ENCODE results near the gene PCMT1. TPM values are rescaled to one million over a fixed set of nuclear protein-coding genes. Genes with fewer than 3 reads are reported as not detected.

PCMT1 gene
- total and polyA plus RNA-seq, 2 of the 13 experiments (the other 11 are each of a cell fraction or from before 2014, with no cell fraction given), result 112 to 169 TPM

DNA sequence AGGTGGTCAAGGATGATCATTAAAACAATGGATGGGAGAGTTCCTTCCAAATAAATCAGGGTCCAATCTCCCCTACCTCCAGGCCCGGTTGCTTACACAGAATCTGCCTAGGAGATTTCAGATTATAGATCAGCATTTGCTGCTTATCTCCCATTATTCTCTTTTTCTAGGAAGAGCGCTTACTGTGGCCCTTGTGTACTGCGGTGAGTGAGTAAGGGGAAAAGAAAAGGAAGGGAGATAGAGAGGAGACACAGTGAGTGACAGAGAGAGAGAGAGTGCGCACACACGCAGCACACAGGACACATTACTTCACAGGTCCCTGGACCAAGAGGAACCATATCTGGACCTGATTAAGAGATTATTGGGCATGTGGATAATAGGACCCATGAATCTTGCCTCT is 37.8 kb upstream of the PCMT1 start:
- H3K4me1 ChIP-seq (ENCODE audit: insufficient read depth, low read length), result peaks cover 51% of the 10 kb centered on the region
- no peak overlapping the region for H3K4me2 ChIP-seq (ENCODE audit: low read depth, low read length)
- no peak overlapping the region for H2AFZ ChIP-seq (ENCODE audit: low read length)
- H3K36me3 ChIP-seq (replicated peaks in 1 of 2; ENCODE audit: control insufficient read depth in 1 of 2, insufficient read depth in 2 of 2, low read length in 2 of 2), result peaks cover 0 to 4% of the 10 kb centered on the region in 2 experiments; a peak in 3 of 5 replicates
- H3K9me3 ChIP-seq (ENCODE audit: low read length), result no peaks in the 10 kb centered on the region
- H3K79me2 ChIP-seq (ENCODE audit: insufficient read depth, low read length), result peaks cover 92% of the 10 kb centered on the region
- in situ Hi-C loops (cut with HindIII; ENCODE audit: extremely low pct_ligation_motif_present, low pct_unique_long_range_greater_than_20kb) (loop anchor here (10.0 kb wide), 1 partner anchor 147 kb away; the partner anchor contains the start of gene GINM1), intact Hi-C loops (cut with micrococcal nuclease; ENCODE audit: unreplicated experiment) (no loop called here)
- no peak overlapping the region for H3K9ac ChIP-seq (ENCODE audit: insufficient read depth, low read depth, low read length)
- H3K27ac ChIP-seq (ENCODE audit: extremely low read length, insufficient read depth, low read length), result no peak overlapping the region
- FAIRE-seq (no peak), DNase-seq (ENCODE audit: low spot score) (no peak), ATAC-seq (no peak)
- no TSS peak for BruUV-seq (replicated peaks)
- WGBS (ENCODE audit: low lambda C conversion rate), result 94% methylated on average over 5 of the region's 5 CpGs
- H4K20me1 ChIP-seq (ENCODE audit: insufficient read depth, low read length), result peaks cover 47% of the 10 kb centered on the region
- H3K4me3 ChIP-seq (replicated peaks in 1 of 3; ENCODE audit: insufficient read depth in 1 of 3, low read depth in 2 of 3, low read length in 3 of 3), result no peak overlapping the region
- CTCF ChIA-PET (ENCODE audit: low intra/inter-chr PET ratio, low total read pairs), result no interaction called here
- POLR2A ChIA-PET, result no interaction called here
- no peaks in the 10 kb centered on the region for H3K27me3 ChIP-seq (ENCODE audit: control insufficient read depth in 1 of 2, insufficient read depth in 2 of 2, low read length in 2 of 2)
- TF ChIP-seq, protein P1, sequence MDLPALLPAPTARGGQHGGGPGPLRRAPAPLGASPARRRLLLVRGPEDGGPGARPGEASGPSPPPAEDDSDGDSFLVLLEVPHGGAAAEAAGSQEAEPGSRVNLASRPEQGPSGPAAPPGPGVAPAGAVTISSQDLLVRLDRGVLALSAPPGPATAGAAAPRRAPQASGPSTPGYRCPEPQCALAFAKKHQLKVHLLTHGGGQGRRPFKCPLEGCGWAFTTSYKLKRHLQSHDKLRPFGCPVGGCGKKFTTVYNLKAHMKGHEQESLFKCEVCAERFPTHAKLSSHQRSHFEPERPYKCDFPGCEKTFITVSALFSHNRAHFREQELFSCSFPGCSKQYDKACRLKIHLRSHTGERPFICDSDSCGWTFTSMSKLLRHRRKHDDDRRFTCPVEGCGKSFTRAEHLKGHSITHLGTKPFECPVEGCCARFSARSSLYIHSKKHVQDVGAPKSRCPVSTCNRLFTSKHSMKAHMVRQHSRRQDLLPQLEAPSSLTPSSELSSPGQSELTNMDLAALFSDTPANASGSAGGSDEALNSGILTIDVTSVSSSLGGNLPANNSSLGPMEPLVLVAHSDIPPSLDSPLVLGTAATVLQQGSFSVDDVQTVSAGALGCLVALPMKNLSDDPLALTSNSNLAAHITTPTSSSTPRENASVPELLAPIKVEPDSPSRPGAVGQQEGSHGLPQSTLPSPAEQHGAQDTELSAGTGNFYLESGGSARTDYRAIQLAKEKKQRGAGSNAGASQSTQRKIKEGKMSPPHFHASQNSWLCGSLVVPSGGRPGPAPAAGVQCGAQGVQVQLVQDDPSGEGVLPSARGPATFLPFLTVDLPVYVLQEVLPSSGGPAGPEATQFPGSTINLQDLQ (CRISPR knock-in tag; IDR thresholded peaks at IDR 0.05), result no peak
- TF ChIP-seq RBFOX2 (IDR thresholded peaks at IDR 0.05; ENCODE audit: low read depth, low read length) (0 out of 2 replicates have a peak, but pooled peaks have one; percentile 1), ATRX (CRISPR knock-in tag; IDR thresholded peaks at IDR 0.05; ENCODE audit: borderline replicate concordance) (no peak), ZNF556 (CRISPR knock-in tag; IDR thresholded peaks at IDR 0.05; ENCODE audit: borderline replicate concordance) (no peak), FOXK2 (IDR thresholded peaks at IDR 0.05) (0 out of 2 replicates have a peak, but pooled peaks have one; percentile 10), SMARCC2 (IDR thresholded peaks at IDR 0.05) (no peak), HDAC6 (IDR thresholded peaks at IDR 0.05; ENCODE audit: low read depth, low read length) (no peak), ZFP91 (CRISPR knock-in tag; IDR thresholded peaks at IDR 0.05; ENCODE audit: borderline replicate concordance) (no peak), PHF20 (CRISPR knock-in tag; IDR thresholded peaks at IDR 0.05) (no peak), ZNF557 (CRISPR knock-in tag; IDR thresholded peaks at IDR 0.05) (no peak), GLI4 (CRISPR knock-in tag; IDR thresholded peaks at IDR 0.05; ENCODE audit: borderline replicate concordance) (no peak), ZIK1 (CRISPR knock-in tag; IDR thresholded peaks at IDR 0.05; ENCODE audit: borderline replicate concordance, low read depth) (no peak), HOXA7 (CRISPR knock-in tag; IDR thresholded peaks at IDR 0.05) (no peak)
- TF ChIP-seq, protein P2, sequence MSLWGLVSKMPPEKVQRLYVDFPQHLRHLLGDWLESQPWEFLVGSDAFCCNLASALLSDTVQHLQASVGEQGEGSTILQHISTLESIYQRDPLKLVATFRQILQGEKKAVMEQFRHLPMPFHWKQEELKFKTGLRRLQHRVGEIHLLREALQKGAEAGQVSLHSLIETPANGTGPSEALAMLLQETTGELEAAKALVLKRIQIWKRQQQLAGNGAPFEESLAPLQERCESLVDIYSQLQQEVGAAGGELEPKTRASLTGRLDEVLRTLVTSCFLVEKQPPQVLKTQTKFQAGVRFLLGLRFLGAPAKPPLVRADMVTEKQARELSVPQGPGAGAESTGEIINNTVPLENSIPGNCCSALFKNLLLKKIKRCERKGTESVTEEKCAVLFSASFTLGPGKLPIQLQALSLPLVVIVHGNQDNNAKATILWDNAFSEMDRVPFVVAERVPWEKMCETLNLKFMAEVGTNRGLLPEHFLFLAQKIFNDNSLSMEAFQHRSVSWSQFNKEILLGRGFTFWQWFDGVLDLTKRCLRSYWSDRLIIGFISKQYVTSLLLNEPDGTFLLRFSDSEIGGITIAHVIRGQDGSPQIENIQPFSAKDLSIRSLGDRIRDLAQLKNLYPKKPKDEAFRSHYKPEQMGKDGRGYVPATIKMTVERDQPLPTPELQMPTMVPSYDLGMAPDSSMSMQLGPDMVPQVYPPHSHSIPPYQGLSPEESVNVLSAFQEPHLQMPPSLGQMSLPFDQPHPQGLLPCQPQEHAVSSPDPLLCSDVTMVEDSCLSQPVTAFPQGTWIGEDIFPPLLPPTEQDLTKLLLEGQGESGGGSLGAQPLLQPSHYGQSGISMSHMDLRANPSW (CRISPR knock-in tag; IDR thresholded peaks at IDR 0.05; ENCODE audit: borderline replicate concordance), result no peak
- TF ChIP-seq, protein P3, sequence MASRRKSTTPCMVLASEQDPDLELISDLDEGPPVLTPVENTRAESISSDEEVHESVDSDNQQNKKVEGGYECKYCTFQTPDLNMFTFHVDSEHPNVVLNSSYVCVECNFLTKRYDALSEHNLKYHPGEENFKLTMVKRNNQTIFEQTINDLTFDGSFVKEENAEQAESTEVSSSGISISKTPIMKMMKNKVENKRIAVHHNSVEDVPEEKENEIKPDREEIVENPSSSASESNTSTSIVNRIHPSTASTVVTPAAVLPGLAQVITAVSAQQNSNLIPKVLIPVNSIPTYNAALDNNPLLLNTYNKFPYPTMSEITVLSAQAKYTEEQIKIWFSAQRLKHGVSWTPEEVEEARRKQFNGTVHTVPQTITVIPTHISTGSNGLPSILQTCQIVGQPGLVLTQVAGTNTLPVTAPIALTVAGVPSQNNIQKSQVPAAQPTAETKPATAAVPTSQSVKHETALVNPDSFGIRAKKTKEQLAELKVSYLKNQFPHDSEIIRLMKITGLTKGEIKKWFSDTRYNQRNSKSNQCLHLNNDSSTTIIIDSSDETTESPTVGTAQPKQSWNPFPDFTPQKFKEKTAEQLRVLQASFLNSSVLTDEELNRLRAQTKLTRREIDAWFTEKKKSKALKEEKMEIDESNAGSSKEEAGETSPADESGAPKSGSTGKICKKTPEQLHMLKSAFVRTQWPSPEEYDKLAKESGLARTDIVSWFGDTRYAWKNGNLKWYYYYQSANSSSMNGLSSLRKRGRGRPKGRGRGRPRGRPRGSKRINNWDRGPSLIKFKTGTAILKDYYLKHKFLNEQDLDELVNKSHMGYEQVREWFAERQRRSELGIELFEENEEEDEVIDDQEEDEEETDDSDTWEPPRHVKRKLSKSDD (CRISPR knock-in tag; IDR thresholded peaks at IDR 0.05; ENCODE audit: low read depth), result no peak
